Measurements from ENCODE around the gene KRTAP9-1. TPM values are rescaled to one million over a fixed set of nuclear protein-coding genes. Genes with fewer than 3 reads are reported as not detected.
"Not testable (repeated sequence)": the region's sequence is repeated elsewhere in the genome, so short reads cannot be mapped to it uniquely, and the experiment has no call there.

KRTAP9-1 gene
- total RNA-seq, result not detected

GRCh38 chr17:41189837-41190318, at the start of gene KRTAP9-1:
Gene KRTAP9-1 (plus strand): TSS chr17:41189887. CDS start chr17:41189887, 0 bp downstream.
- not testable (repeated sequence) for H3K36me3 Mint-ChIP-seq; H3K9me3 Mint-ChIP-seq; ATAC-seq; DNase-seq (ENCODE audit: low spot score in 2 of 2)
- H3K27ac Mint-ChIP-seq, result peak within 1 kb of the TSS; percentile 3 to 66

GRCh38 chr17:41140360-41141131, 49.1 kb upstream of the KRTAP9-1 start, which contains the start of gene KRTAP4-6:
Gene KRTAP4-6 (minus strand): TSS chr17:41140544. CDS start chr17:41140487, 57 bp downstream.
- peaks cover 28 to 45% of the 10 kb centered on the region in 2 donors for H3K9me3 Mint-ChIP-seq
- ATAC-seq (no peak), DNase-seq (ENCODE audit: low spot score in 2 of 2) (no peak)
- peaks cover 28 to 32% of the 10 kb centered on the region in 2 donors for H3K36me3 Mint-ChIP-seq
- peak within 1 kb of the TSS in 1 of 2 donors; percentile 11 for H3K27ac Mint-ChIP-seq

GRCh38 chr17:41141361-41141760, 48.3 kb upstream of the KRTAP9-1 start:
- Mint-ChIP-seq H3K36me3 (peaks cover 28 to 32% of the 10 kb centered on the region in 2 donors), H3K27ac (no peak overlapping the region), H3K9me3 (peaks cover 28 to 45% of the 10 kb centered on the region in 2 donors)
- DNase-seq (ENCODE audit: low spot score in 2 of 2) (no peak), ATAC-seq (no peak)

- DNase-seq (ENCODE audit: low spot score in 2 of 2), result no peak
- H3K36me3 Mint-ChIP-seq, result peaks cover 23 to 27% of the 10 kb centered on the region in 2 donors
- peaks cover 20 to 27% of the 10 kb centered on the region in 2 donors for H3K9me3 Mint-ChIP-seq
Measured at GRCh38 chr17:41144846-41145245, 44.8 kb upstream of the KRTAP9-1 start.

GRCh38 chr17:41145261-41145660, 44.4 kb upstream of the KRTAP9-1 start:
- Mint-ChIP-seq H3K9me3 (peaks cover 20 to 26% of the 10 kb centered on the region in 2 donors), H3K36me3 (peaks cover 19 to 26% of the 10 kb centered on the region in 2 donors), H3K27ac (no peak overlapping the region)
- no peak for DNase-seq (ENCODE audit: low spot score in 2 of 2)
- ATAC-seq, result no peak

More at GRCh38 chr17:41144846-41145245, 44.8 kb upstream of the KRTAP9-1 start:
- no peak overlapping the region for H3K27ac Mint-ChIP-seq
- ATAC-seq, result no peak

- Mint-ChIP-seq H3K27ac (no peak overlapping the region), H3K36me3 (peaks cover 11 to 13% of the 10 kb centered on the region in 2 donors), H3K9me3 (peaks cover 10% of the 10 kb centered on the region in 2 donors)
- ATAC-seq (no peak), DNase-seq (ENCODE audit: low spot score in 2 of 2) (no peak)
Measured at GRCh38 chr17:41147531-41148204, 42.0 kb upstream of the KRTAP9-1 start.

GRCh38 chr17:41148971-41149651, 40.6 kb upstream of the KRTAP9-1 start:
- DNase-seq (ENCODE audit: low spot score in 2 of 2); H3K36me3 Mint-ChIP-seq; H3K9me3 Mint-ChIP-seq; ATAC-seq: not testable (repeated sequence)
- peak overlapping the region in 1 of 2 donors; percentile 23 for H3K27ac Mint-ChIP-seq

GRCh38 chr17:41149652-41149985, 40.1 kb upstream of the KRTAP9-1 start, which contains the start of gene KRTAP4-5:
Gene KRTAP4-5 (minus strand): TSS chr17:41149825. CDS start chr17:41149767, 58 bp downstream.
- no peaks in the 10 kb centered on the region for H3K36me3 Mint-ChIP-seq
- H3K27ac Mint-ChIP-seq, result peak within 1 kb of the TSS in 1 of 2 donors; percentile 23
- ATAC-seq (no peak), DNase-seq (ENCODE audit: low spot score in 2 of 2) (no peak)
- no peaks in the 10 kb centered on the region for H3K9me3 Mint-ChIP-seq

GRCh38 chr17:41150026-41150425, 39.7 kb upstream of the KRTAP9-1 start:
- DNase-seq (ENCODE audit: low spot score in 2 of 2), result no peak
- no peak overlapping the region for H3K27ac Mint-ChIP-seq
- no peaks in the 10 kb centered on the region for H3K36me3 Mint-ChIP-seq
- no peak for ATAC-seq
- H3K9me3 Mint-ChIP-seq, result no peaks in the 10 kb centered on the region

GRCh38 chr17:41151525-41151924, 38.2 kb upstream of the KRTAP9-1 start:
- ATAC-seq, result no peak
- H3K36me3 Mint-ChIP-seq, result no peaks in the 10 kb centered on the region
- H3K9me3 Mint-ChIP-seq, result no peaks in the 10 kb centered on the region
- DNase-seq (ENCODE audit: low spot score in 2 of 2), result no peak
- no peak overlapping the region for H3K27ac Mint-ChIP-seq

GRCh38 chr17:41153856-41154255, 35.8 kb upstream of the KRTAP9-1 start:
- no peak for ATAC-seq
- Mint-ChIP-seq H3K36me3 (no peaks in the 10 kb centered on the region), H3K9me3 (no peaks in the 10 kb centered on the region), H3K27ac (no peak overlapping the region)
- DNase-seq (ENCODE audit: low spot score in 2 of 2), result no peak

- not testable (repeated sequence) for H3K9me3 Mint-ChIP-seq; H3K36me3 Mint-ChIP-seq; H3K27ac Mint-ChIP-seq; DNase-seq (ENCODE audit: low spot score in 2 of 2); ATAC-seq
Measured at GRCh38 chr17:41160190-41160589, 29.5 kb upstream of the KRTAP9-1 start.

GRCh38 chr17:41160648-41161047, 29.0 kb upstream of the KRTAP9-1 start, which contains the start of gene KRTAP4-4:
Gene KRTAP4-4 (minus strand): TSS chr17:41160748. CDS start chr17:41160691, 57 bp downstream.
- Mint-ChIP-seq H3K36me3 (no peaks in the 10 kb centered on the region), H3K9me3 (no peaks in the 10 kb centered on the region), H3K27ac (no peak within 1 kb of the TSS)
- DNase-seq (ENCODE audit: low spot score in 2 of 2), result no peak
- ATAC-seq, result no peak

- no peak overlapping the region for H3K27ac Mint-ChIP-seq
- no peaks in the 10 kb centered on the region for H3K9me3 Mint-ChIP-seq
- DNase-seq (ENCODE audit: low spot score in 2 of 2) (no peak), ATAC-seq (no peak)
- no peaks in the 10 kb centered on the region for H3K36me3 Mint-ChIP-seq
Measured at GRCh38 chr17:41163828-41164227, 25.9 kb upstream of the KRTAP9-1 start.

GRCh38 chr17:41167561-41167960, 22.1 kb upstream of the KRTAP9-1 start:
- Mint-ChIP-seq H3K9me3 (no peaks in the 10 kb centered on the region), H3K36me3 (no peaks in the 10 kb centered on the region)
- no peak for ATAC-seq

GRCh38 chr17:41168121-41168520, 21.6 kb upstream of the KRTAP9-1 start, which contains the start of gene KRTAP4-3:
Gene KRTAP4-3 (minus strand): TSS chr17:41168221. CDS start chr17:41168172, 49 bp downstream.
- H3K36me3 Mint-ChIP-seq, result no peaks in the 10 kb centered on the region
- no peak within 1 kb of the TSS for H3K27ac Mint-ChIP-seq
- H3K9me3 Mint-ChIP-seq, result no peaks in the 10 kb centered on the region
- DNase-seq (ENCODE audit: low spot score in 2 of 2) (no peak), ATAC-seq (no peak)

More at GRCh38 chr17:41167561-41167960, 22.1 kb upstream of the KRTAP9-1 start:
- no peak overlapping the region for H3K27ac Mint-ChIP-seq
- DNase-seq (ENCODE audit: low spot score in 2 of 2), result no peak

Data from activated naive CD4-positive, alpha-beta T cell treated with anti-CD3 and anti-CD28 coated beads, Interleukin-2, amount 50 U/mL, for 72 hours (primary cell).